ENCODE measurements around the gene SLC22A25. TPM values are rescaled to one million over a fixed set of nuclear protein-coding genes. Genes with fewer than 3 reads are reported as not detected.
"Not testable (repeated sequence)": the region's sequence is repeated elsewhere in the genome, so short reads cannot be mapped to it uniquely, and the experiment has no call there.

The SLC22A25 gene
- total RNA-seq, 1 donor from 2014 or later = not detected

GRCh38 chr11:63237413-63237812 is 6.0 kb downstream of the SLC22A25 start:
- H3K4me3 Mint-ChIP-seq (ENCODE audit: unreplicated experiment) = no peak overlapping the region
- H3K4me1 Mint-ChIP-seq (ENCODE audit: low read depth, unreplicated experiment) = no peaks in the 10 kb centered on the region
- no peak for FAIRE-seq

GRCh38 chr11:63235471-63236461 is 7.6 kb downstream of the SLC22A25 start:
- H3K27ac ChIP-seq (ENCODE audit: low read depth, low read length); H3K27me3 Mint-ChIP-seq (ENCODE audit: low read depth, unreplicated experiment): not testable (repeated sequence)

More at GRCh38 chr11:63237413-63237812, 6.0 kb downstream of the SLC22A25 start:
- peaks cover 15% of the 10 kb centered on the region for H3K9me3 Mint-ChIP-seq (ENCODE audit: unreplicated experiment)
- H3K27ac Mint-ChIP-seq (ENCODE audit: unreplicated experiment) = no peak overlapping the region
- Histone ChIP-seq H3K27ac (ENCODE audit: low read depth, low read length) (no peak overlapping the region), H3K9ac (ENCODE audit: low read length) (no peak overlapping the region), H3K4me2 (ENCODE audit: low read length) (no peak overlapping the region), H3K9me3 (ENCODE audit: insufficient read depth, low read depth, low read length) (no peaks in the 10 kb centered on the region), H2AFZ (ENCODE audit: low read depth, low read length) (no peak overlapping the region), H3K36me3 (ENCODE audit: insufficient read depth, low read length) (no peaks in the 10 kb centered on the region), H3K4me1 (ENCODE audit: insufficient read depth, low read length) (no peaks in the 10 kb centered on the region), H3K79me2 (ENCODE audit: insufficient read depth, low read length) (no peaks in the 10 kb centered on the region), H4K20me1 (ENCODE audit: insufficient read depth, low read length) (no peaks in the 10 kb centered on the region), H3K4me3 (ENCODE audit: insufficient read depth, low read depth, low read length) (no peak overlapping the region), H3K27me3 (ENCODE audit: insufficient read depth, low read length) (no peaks in the 10 kb centered on the region)
- TF ChIP-seq EZH2 (IDR thresholded peaks at IDR 0.05; ENCODE audit: insufficient read depth, low read length) (no peak), CTCF (IDR thresholded peaks at IDR 0.05; ENCODE audit: insufficient read depth, low read depth, low read length) (no peak)
- H3K36me3 Mint-ChIP-seq (ENCODE audit: low read depth, unreplicated experiment) = no peaks in the 10 kb centered on the region
- peaks cover 3% of the 10 kb centered on the region for H3K27me3 Mint-ChIP-seq (ENCODE audit: low read depth, unreplicated experiment)
- no peak for DNase-seq (ENCODE audit: low read depth)

GRCh38 chr11:63229815-63230214 is 13.6 kb downstream of the SLC22A25 start:
- no peaks in the 10 kb centered on the region for H4K20me1 ChIP-seq (ENCODE audit: insufficient read depth, low read length)
- Mint-ChIP-seq H3K27ac (ENCODE audit: unreplicated experiment) (no peak overlapping the region), H3K9me3 (ENCODE audit: unreplicated experiment) (peaks cover 5% of the 10 kb centered on the region), H3K36me3 (ENCODE audit: low read depth, unreplicated experiment) (no peaks in the 10 kb centered on the region), H3K4me3 (ENCODE audit: unreplicated experiment) (no peak overlapping the region), H3K27me3 (ENCODE audit: low read depth, unreplicated experiment) (peaks cover under 1% of the 10 kb centered on the region), H3K4me1 (ENCODE audit: low read depth, unreplicated experiment) (no peaks in the 10 kb centered on the region)
- H3K36me3 ChIP-seq (ENCODE audit: insufficient read depth, low read length) = no peaks in the 10 kb centered on the region
- no peak overlapping the region for H3K4me3 ChIP-seq (ENCODE audit: insufficient read depth, low read depth, low read length)
- no peak for DNase-seq (ENCODE audit: low read depth)
- H3K9ac ChIP-seq (ENCODE audit: low read length) = no peak overlapping the region
- H3K27ac ChIP-seq (ENCODE audit: low read depth, low read length) = no peak overlapping the region
- TF ChIP-seq EZH2 (IDR thresholded peaks at IDR 0.05; ENCODE audit: insufficient read depth, low read length) = no peak
- no peak for TF ChIP-seq CTCF (IDR thresholded peaks at IDR 0.05; ENCODE audit: insufficient read depth, low read depth, low read length)
- no peaks in the 10 kb centered on the region for H3K79me2 ChIP-seq (ENCODE audit: insufficient read depth, low read length)
- no peak overlapping the region for H3K4me2 ChIP-seq (ENCODE audit: low read length)
- no peak overlapping the region for H2AFZ ChIP-seq (ENCODE audit: low read depth, low read length)
- no peaks in the 10 kb centered on the region for H3K27me3 ChIP-seq (ENCODE audit: insufficient read depth, low read length)
- H3K9me3 ChIP-seq (ENCODE audit: insufficient read depth, low read depth, low read length) = peaks cover 3% of the 10 kb centered on the region
- FAIRE-seq = no peak
- no peaks in the 10 kb centered on the region for H3K4me1 ChIP-seq (ENCODE audit: insufficient read depth, low read length)

More at GRCh38 chr11:63235471-63236461, 7.6 kb downstream of the SLC22A25 start:
- not testable (repeated sequence) for H3K36me3 ChIP-seq (ENCODE audit: insufficient read depth, low read length); H3K4me1 Mint-ChIP-seq (ENCODE audit: low read depth, unreplicated experiment); H3K4me3 ChIP-seq (ENCODE audit: insufficient read depth, low read depth, low read length); H3K27me3 ChIP-seq (ENCODE audit: insufficient read depth, low read length); H3K4me3 Mint-ChIP-seq (ENCODE audit: unreplicated experiment); H3K36me3 Mint-ChIP-seq (ENCODE audit: low read depth, unreplicated experiment); H3K4me1 ChIP-seq (ENCODE audit: insufficient read depth, low read length); H3K27ac Mint-ChIP-seq (ENCODE audit: unreplicated experiment); H3K9ac ChIP-seq (ENCODE audit: low read length); H4K20me1 ChIP-seq (ENCODE audit: insufficient read depth, low read length); H3K4me2 ChIP-seq (ENCODE audit: low read length); H3K9me3 ChIP-seq (ENCODE audit: insufficient read depth, low read depth, low read length); H2AFZ ChIP-seq (ENCODE audit: low read depth, low read length); H3K79me2 ChIP-seq (ENCODE audit: insufficient read depth, low read length); DNase-seq (ENCODE audit: low read depth); FAIRE-seq
- H3K9me3 Mint-ChIP-seq (ENCODE audit: unreplicated experiment) = peaks cover 19% of the 10 kb centered on the region

Measured in astrocyte (in vitro differentiated cells and primary cell).